HCT116 (cell line): ENCODE data around the gene NHERF2. TPM values are rescaled to one million over a fixed set of nuclear protein-coding genes. Genes with fewer than 3 reads are reported as not detected.

ENCODE experiments used
- ATAC-seq: fragments of 200-7000 bp; cut with Tn5 transposase; 2 replicates; pipeline ENCODE4 v1.9.1; 2020; ENCODE audit warnings: mild to moderate bottlenecking, moderate library complexity
- BruUV-seq: library from RNA; stranded (reverse); fragments of 400-500 nt; replicated peaks from 2 replicates; lab custom pipeline; 2021; lab: Mats Ljungman, UMichigan
- CTCF ChIA-PET: fragments of 300-600 bp; sonication (Branson Sonifier 250); formaldehyde crosslinking; loops from one replicate; lab custom pipeline; 2021; ENCODE audit warnings: antibody characterized with exemption; lab: Charles Lee
- POLR2A ChIA-PET: fragments of 300-600, 350-600 bp; sonication (Branson Sonifier 250); formaldehyde crosslinking; loops from one replicate; lab custom pipeline; 2021; ENCODE audit warnings: antibody characterized with exemption; lab: Charles Lee
- RAD21 ChIA-PET, 2 experiments: fragments of 300-600 bp; sonication (Branson Sonifier 250); formaldehyde crosslinking; loops; one replicate each; lab custom pipeline; 2023; ENCODE audit warnings: low total read pairs in 2 of 2; ENCODE audit not compliant: uncharacterized antibody in 2 of 2, unreplicated experiment in 2 of 2, low non-redundant PET in 1 of 2; lab: Charles Lee
- DNase-seq: peaks from one replicate; pipeline ENCODE4 v3.0.0-alpha.2; 2010; ENCODE audit warnings: low read depth, low spot score
- H2AFZ ChIP-seq: fragments of 200-600 bp; shearing (Covaris generic), sonication (generic); 2 replicates; pipeline ENCODE4 v1.6.1; 2017; ENCODE audit warnings: low read depth, mixed run types, mixed read lengths, antibody characterized with exemption, low read length; ENCODE audit not compliant: poor library complexity, severe bottlenecking
- H3K27ac ChIP-seq: 2 replicates; pipeline ENCODE4 v1.5.1; 2012; ENCODE audit warnings: low read depth, low read length
- H3K27me3 ChIP-seq: fragments of 200-600 bp; sonication (generic); 2 replicates; pipeline ENCODE4 v1.6.1; 2016; ENCODE audit warnings: mixed run types, low read length, mixed read lengths; ENCODE audit not compliant: insufficient read depth
- H3K36me3 ChIP-seq, 2 experiments: fragments of 200-500 bp in 1 of 2; fragments of 200-600 bp in 1 of 2; sonication (Bioruptor generic) in 1 of 2; sonication (generic) in 1 of 2; 2 replicates each; pipeline versions ENCODE4 v1.5.1 to v1.6.1; 2014 to 2016; ENCODE audit warnings: low read length in 2 of 2, inconsistent platforms in 1 of 2, mixed read lengths in 1 of 2, mixed run types in 1 of 2; ENCODE audit not compliant: insufficient read depth in 2 of 2, control insufficient read depth in 1 of 2
- H3K4me1 ChIP-seq, 2 experiments: fragments of 200-600 bp in 1 of 2; sonication (generic) in 1 of 2; 2 replicates each; pipeline versions ENCODE4 v1.5.1 to v1.6.1; 2012 to 2017; ENCODE audit warnings: low read length in 2 of 2, inconsistent platforms in 1 of 2, mild to moderate bottlenecking in 1 of 2, mixed read lengths in 1 of 2, mixed run types in 1 of 2, moderate library complexity in 1 of 2; ENCODE audit not compliant: insufficient read depth in 2 of 2, control insufficient read depth in 1 of 2
- H3K4me2 ChIP-seq: fragments of 200-600 bp; sonication (generic); 2 replicates; pipeline ENCODE4 v1.6.1; 2017; ENCODE audit warnings: mixed run types, low read length, mixed read lengths
- H3K4me3 ChIP-seq, 2 experiments: fragments of 200-600 bp in 1 of 2; sonication (generic) in 1 of 2; replicated peaks in 1 of 2; 2 replicates each; pipeline ENCODE4 v1.5.1; 2011 to 2016; ENCODE audit warnings: low read length in 2 of 2, control low read depth in 1 of 2, low read depth in 1 of 2, mild to moderate bottlenecking in 1 of 2, mixed read lengths in 1 of 2, mixed run types in 1 of 2
- H3K79me2 ChIP-seq: fragments of 200-600 bp; sonication (generic); 2 replicates; pipeline ENCODE4 v1.6.1; 2017; ENCODE audit warnings: mild to moderate bottlenecking, mixed run types, low read length, moderate library complexity, mixed read lengths; ENCODE audit not compliant: insufficient read depth
- H3K9ac ChIP-seq: fragments of 200-600 bp; sonication (generic); 2 replicates; pipeline ENCODE4 v1.6.1; 2016; ENCODE audit warnings: low read length, mixed read lengths
- H3K9me2 ChIP-seq: fragments of 200-600 bp; sonication (generic), shearing (Covaris generic); 2 replicates; pipeline ENCODE4 v1.6.1; 2017; ENCODE audit warnings: mixed run types, mild to moderate bottlenecking, moderate library complexity; ENCODE audit not compliant: insufficient read depth
- H3K9me3 ChIP-seq, 2 experiments: fragments of 200-500 bp in 1 of 2; fragments of 200-600 bp in 1 of 2; sonication (Bioruptor generic) in 1 of 2; sonication (generic) in 1 of 2; 2 replicates each; pipeline ENCODE4 v1.6.1; 2014 to 2017; ENCODE audit warnings: low read length in 2 of 2, mixed read lengths in 2 of 2, inconsistent platforms in 1 of 2, low read depth in 1 of 2, mild to moderate bottlenecking in 1 of 2, mixed run types in 1 of 2, moderate library complexity in 1 of 2; ENCODE audit not compliant: control insufficient read depth in 1 of 2, insufficient read depth in 1 of 2
- H4K20me1 ChIP-seq: fragments of 200-600 bp; sonication (generic), shearing (Covaris generic); 2 replicates; pipeline ENCODE4 v1.6.1; 2017; ENCODE audit warnings: mixed run types, mild to moderate bottlenecking, moderate library complexity; ENCODE audit not compliant: insufficient read depth
- CEBPB ChIP-seq: IDR thresholded peaks from 2 replicates; pipeline ENCODE4 v1.6.1; 2012; ENCODE audit warnings: low read depth
- EGR1 ChIP-seq: IDR thresholded peaks from 2 replicates; pipeline ENCODE4 v1.6.1; 2012; ENCODE audit warnings: low read depth
- ELF1 ChIP-seq: IDR thresholded peaks from 2 replicates; pipeline ENCODE4 v1.6.1; 2012; ENCODE audit warnings: low read depth, borderline replicate concordance
- EZH2 ChIP-seq: fragments of 200-600 bp; sonication (generic); IDR thresholded peaks from 2 replicates; pipeline ENCODE4 v1.6.1; 2017; ENCODE audit warnings: antibody characterized with exemption, mixed run types
- EZH2phosphoT487 ChIP-seq: fragments of 200-600 bp; IDR thresholded peaks from 2 replicates; pipeline ENCODE4 v1.6.1; 2018; ENCODE audit warnings: antibody characterized with exemption, borderline replicate concordance
- JUND ChIP-seq: IDR thresholded peaks from 2 replicates; pipeline ENCODE4 v1.6.1; 2012
- POLR2A ChIP-seq: IDR thresholded peaks from 2 replicates; pipeline ENCODE4 v1.7.0; 2011; ENCODE audit warnings: borderline replicate concordance; ENCODE audit not compliant: insufficient read depth, insufficient read length; ENCODE audit errors: extremely low read depth
- POLR2AphosphoS5 ChIP-seq: IDR thresholded peaks from 2 replicates; pipeline ENCODE4 v1.6.1; 2011; ENCODE audit warnings: mild to moderate bottlenecking, low read depth, low read length, moderate library complexity
- SIN3A ChIP-seq: IDR thresholded peaks from 2 replicates; pipeline ENCODE4 v1.6.1; 2012; ENCODE audit warnings: low read depth
- YY1 ChIP-seq: IDR thresholded peaks from 2 replicates; pipeline ENCODE4 v1.6.1; 2011; ENCODE audit warnings: low read length, low read depth, moderate library complexity, mild to moderate bottlenecking; ENCODE audit not compliant: insufficient replicate concordance; ENCODE audit errors: extremely low read depth
- ZFX ChIP-seq: fragments of 450-650 bp; IDR thresholded peaks from 2 replicates; pipeline ENCODE4 v1.6.1; 2017
- intact Hi-C: fragments of 100-400 bp; cut with micrococcal nuclease; formaldehyde crosslinking; loops from 2 replicates; pipeline ENCODE4 v1.10.0; 2022
- total RNA-seq: library from RNA; stranded (reverse); gene quantifications from one replicate; pipeline ENCODE4 v1.2.1, GENCODE V29; 2021; ENCODE audit not compliant: unreplicated experiment
- TF ChIP-seq, protein P1 (sequence below): IDR thresholded peaks from 2 replicates; pipeline ENCODE4 v1.6.1; 2011; ENCODE audit warnings: mild to moderate bottlenecking, low read length, moderate library complexity; ENCODE audit not compliant: insufficient replicate concordance; ENCODE audit errors: extremely low read depth
- TF ChIP-seq, protein P2 (sequence below): IDR thresholded peaks from 2 replicates; pipeline ENCODE4 v1.6.1; 2012; ENCODE audit warnings: low read depth
- TF ChIP-seq, protein P3 (sequence below): IDR thresholded peaks from 2 replicates; pipeline ENCODE4 v1.6.1; 2012

NHERF2 gene
- total RNA-seq, 1 experiment from 2014 or later, result 58.4 TPM

DNA sequence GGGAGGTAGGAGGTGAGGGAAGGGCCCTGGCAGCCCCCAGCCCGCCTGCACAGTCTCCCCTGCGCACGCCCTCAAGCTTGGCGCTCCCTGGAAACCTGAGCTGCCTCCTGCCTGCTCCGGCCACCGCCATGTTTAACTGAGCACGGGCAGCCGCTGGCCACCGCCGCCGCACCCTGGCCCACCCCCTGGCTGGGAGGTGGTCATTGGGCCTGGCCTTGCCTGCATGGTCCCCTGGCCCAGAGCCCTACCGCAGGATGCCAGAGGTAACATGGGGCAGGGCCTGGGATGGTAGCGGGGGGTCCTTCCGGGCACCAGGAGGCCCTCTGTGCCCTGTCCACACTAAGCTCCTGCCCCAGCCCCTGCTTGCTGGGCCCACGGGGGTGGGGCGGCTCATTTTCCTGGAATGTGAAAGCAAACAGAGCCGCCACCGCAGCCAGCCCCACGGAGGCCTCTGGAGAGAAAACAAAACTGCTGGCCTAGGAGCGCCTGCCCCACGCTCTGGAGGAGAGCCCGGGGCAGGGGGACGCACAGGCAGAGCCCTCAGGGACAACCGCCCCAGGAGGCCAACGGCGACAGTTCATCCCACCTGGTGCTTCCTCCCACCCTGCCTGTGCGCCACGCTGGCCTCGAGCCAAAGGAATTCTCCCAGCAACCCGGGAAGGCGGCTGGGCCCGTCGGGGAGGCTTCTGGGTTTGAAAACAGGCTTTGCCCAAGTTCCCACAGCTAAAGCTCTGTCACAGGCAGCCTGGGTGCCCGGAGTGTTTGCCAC lies 8.9 kb downstream of the NHERF2 start:
- no peak for DNase-seq
- Histone ChIP-seq H3K4me2 (no peak overlapping the region), H3K9ac (no peak overlapping the region), H3K4me3 (no peak overlapping the region), H3K9me2 (no peaks in the 10 kb centered on the region), H3K9me3 (no peaks in the 10 kb centered on the region), H3K79me2 (no peaks in the 10 kb centered on the region), H3K27ac (peak overlapping the region; percentile 26; the same call in 1 of the 2 replicates), H2AFZ (no peak overlapping the region)
- no TSS peak for BruUV-seq
- POLR2A ChIA-PET, result no interaction called here
- no peak for ATAC-seq
- RAD21 ChIA-PET, result no interaction called here
- no peak for TF ChIP-seq SIN3A
- no peak for TF ChIP-seq EZH2phosphoT487
- TF ChIP-seq POLR2AphosphoS5, result no peak
- TF ChIP-seq, protein P1, sequence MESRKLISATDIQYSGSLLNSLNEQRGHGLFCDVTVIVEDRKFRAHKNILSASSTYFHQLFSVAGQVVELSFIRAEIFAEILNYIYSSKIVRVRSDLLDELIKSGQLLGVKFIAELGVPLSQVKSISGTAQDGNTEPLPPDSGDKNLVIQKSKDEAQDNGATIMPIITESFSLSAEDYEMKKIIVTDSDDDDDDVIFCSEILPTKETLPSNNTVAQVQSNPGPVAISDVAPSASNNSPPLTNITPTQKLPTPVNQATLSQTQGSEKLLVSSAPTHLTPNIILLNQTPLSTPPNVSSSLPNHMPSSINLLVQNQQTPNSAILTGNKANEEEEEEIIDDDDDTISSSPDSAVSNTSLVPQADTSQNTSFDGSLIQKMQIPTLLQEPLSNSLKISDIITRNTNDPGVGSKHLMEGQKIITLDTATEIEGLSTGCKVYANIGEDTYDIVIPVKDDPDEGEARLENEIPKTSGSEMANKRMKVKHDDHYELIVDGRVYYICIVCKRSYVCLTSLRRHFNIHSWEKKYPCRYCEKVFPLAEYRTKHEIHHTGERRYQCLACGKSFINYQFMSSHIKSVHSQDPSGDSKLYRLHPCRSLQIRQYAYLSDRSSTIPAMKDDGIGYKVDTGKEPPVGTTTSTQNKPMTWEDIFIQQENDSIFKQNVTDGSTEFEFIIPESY, result no peak
- TF ChIP-seq ELF1, result no peak
- no peak for TF ChIP-seq CEBPB
- TF ChIP-seq, protein P2, sequence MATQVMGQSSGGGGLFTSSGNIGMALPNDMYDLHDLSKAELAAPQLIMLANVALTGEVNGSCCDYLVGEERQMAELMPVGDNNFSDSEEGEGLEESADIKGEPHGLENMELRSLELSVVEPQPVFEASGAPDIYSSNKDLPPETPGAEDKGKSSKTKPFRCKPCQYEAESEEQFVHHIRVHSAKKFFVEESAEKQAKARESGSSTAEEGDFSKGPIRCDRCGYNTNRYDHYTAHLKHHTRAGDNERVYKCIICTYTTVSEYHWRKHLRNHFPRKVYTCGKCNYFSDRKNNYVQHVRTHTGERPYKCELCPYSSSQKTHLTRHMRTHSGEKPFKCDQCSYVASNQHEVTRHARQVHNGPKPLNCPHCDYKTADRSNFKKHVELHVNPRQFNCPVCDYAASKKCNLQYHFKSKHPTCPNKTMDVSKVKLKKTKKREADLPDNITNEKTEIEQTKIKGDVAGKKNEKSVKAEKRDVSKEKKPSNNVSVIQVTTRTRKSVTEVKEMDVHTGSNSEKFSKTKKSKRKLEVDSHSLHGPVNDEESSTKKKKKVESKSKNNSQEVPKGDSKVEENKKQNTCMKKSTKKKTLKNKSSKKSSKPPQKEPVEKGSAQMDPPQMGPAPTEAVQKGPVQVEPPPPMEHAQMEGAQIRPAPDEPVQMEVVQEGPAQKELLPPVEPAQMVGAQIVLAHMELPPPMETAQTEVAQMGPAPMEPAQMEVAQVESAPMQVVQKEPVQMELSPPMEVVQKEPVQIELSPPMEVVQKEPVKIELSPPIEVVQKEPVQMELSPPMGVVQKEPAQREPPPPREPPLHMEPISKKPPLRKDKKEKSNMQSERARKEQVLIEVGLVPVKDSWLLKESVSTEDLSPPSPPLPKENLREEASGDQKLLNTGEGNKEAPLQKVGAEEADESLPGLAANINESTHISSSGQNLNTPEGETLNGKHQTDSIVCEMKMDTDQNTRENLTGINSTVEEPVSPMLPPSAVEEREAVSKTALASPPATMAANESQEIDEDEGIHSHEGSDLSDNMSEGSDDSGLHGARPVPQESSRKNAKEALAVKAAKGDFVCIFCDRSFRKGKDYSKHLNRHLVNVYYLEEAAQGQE, result no peak
- TF ChIP-seq EGR1, result no peak
- TF ChIP-seq YY1, result no peak
- no peak for TF ChIP-seq POLR2A
- no peak for TF ChIP-seq JUND
- TF ChIP-seq ZFX, result no peak
- no peak for TF ChIP-seq EZH2
- TF ChIP-seq, protein P3, sequence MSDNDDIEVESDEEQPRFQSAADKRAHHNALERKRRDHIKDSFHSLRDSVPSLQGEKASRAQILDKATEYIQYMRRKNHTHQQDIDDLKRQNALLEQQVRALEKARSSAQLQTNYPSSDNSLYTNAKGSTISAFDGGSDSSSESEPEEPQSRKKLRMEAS, result no peak
- TF ChIP-seq, all 23 proteins: peak for 0
- CTCF ChIA-PET, result no interaction called here
- Histone ChIP-seq H3K4me1 (peaks cover 0 to 10% of the 10 kb centered on the region in 2 experiments; a peak in 1 of 4 replicates), H3K27me3 (no peaks in the 10 kb centered on the region), H4K20me1 (no peaks in the 10 kb centered on the region), H3K36me3 (no peaks in the 10 kb centered on the region)
- intact Hi-C loops, result no loop called here
